Measurements from ENCODE around the gene BMS1. TPM values are rescaled to one million over a fixed set of nuclear protein-coding genes. Genes with fewer than 3 reads are reported as not detected.

BMS1 gene
- total RNA-seq, 4 donors from 2014 or later, result 11.6 to 14.9 (median 14.2) TPM

DNA sequence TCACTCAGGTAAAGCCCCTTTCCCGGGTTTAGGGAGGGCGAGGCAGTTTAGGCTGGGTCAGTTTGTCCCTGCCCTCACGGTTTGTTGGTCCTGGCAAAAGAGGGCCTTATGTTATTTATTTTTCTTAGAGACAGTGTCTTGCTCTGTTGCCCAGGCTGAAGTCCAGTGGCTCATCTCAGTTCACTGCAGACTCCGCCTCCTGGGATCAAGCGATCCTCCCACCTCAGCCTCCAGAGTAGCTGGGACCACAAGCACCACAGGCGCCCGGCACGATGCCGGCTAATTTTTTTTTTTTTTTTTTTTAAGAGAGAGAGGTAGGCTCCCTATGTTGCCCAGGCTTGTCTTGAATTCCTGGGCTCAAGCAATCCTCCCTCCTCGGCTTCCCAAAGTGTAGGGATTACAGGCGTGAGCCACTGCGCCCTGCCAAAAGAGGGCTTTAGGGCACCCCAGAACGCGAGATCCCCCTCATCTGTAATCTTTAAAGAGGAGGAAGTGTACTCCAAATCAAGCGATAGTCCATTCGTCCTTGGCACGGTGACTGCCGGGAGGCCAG, 626 bp upstream of the BMS1 start:
- 32 to 33% methylated on average over 16 to 18 of the region's 18 CpGs for WGBS, 2 donors
- TF ChIP-seq EP300 (IDR thresholded peaks at IDR 0.05) (no peak), POLR2A (IDR thresholded peaks at IDR 0.05) (no peak)
- TF ChIP-seq, protein P1, sequence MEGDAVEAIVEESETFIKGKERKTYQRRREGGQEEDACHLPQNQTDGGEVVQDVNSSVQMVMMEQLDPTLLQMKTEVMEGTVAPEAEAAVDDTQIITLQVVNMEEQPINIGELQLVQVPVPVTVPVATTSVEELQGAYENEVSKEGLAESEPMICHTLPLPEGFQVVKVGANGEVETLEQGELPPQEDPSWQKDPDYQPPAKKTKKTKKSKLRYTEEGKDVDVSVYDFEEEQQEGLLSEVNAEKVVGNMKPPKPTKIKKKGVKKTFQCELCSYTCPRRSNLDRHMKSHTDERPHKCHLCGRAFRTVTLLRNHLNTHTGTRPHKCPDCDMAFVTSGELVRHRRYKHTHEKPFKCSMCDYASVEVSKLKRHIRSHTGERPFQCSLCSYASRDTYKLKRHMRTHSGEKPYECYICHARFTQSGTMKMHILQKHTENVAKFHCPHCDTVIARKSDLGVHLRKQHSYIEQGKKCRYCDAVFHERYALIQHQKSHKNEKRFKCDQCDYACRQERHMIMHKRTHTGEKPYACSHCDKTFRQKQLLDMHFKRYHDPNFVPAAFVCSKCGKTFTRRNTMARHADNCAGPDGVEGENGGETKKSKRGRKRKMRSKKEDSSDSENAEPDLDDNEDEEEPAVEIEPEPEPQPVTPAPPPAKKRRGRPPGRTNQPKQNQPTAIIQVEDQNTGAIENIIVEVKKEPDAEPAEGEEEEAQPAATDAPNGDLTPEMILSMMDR (IDR thresholded peaks at IDR 0.05), result no peak

GRCh38 chr10:42783181-42783549, 570 bp downstream of the BMS1 start:
- DNase-seq (ENCODE audit: low spot score in 2 of 2), result no peak
- H3K4me1 ChIP-seq, result peaks cover 0 to 26% (median 3%) of the 10 kb centered on the region in 4 donors
- no peaks in the 10 kb centered on the region for H3K27me3 ChIP-seq
- peak overlapping the region in 3 of 4 donors; percentile 86 to 92 (median 90) for H3K27ac ChIP-seq
- WGBS, 2 donors, result 2 to 4% methylated on average over 11 of the region's 11 CpGs
- no peaks in the 10 kb centered on the region for H3K9me3 ChIP-seq
- TF ChIP-seq POLR2A (IDR thresholded peaks at IDR 0.05) (no peak), EP300 (IDR thresholded peaks at IDR 0.05) (no peak)
- TF ChIP-seq, protein P1 (IDR thresholded peaks at IDR 0.05), result no peak
- H3K4me3 ChIP-seq, result peak overlapping the region; percentile 57 to 88 (median 72)
- peaks cover 0 to 32% (median 5%) of the 10 kb centered on the region in 3 donors for H3K36me3 ChIP-seq

More for the DNA sequence above, 626 bp upstream of the BMS1 start:
- peak overlapping the region; percentile 57 to 88 (median 72) for H3K4me3 ChIP-seq
- H3K4me1 ChIP-seq, result peaks cover 0 to 26% (median 3%) of the 10 kb centered on the region in 4 donors
- H3K27ac ChIP-seq, result peak overlapping the region; percentile 85 to 92 (median 88)
- DNase-seq (ENCODE audit: low spot score in 2 of 2), result no peak
- no peaks in the 10 kb centered on the region for H3K27me3 ChIP-seq
- peaks cover 0 to 25% (median 0%) of the 10 kb centered on the region in 3 donors for H3K36me3 ChIP-seq
- no peaks in the 10 kb centered on the region for H3K9me3 ChIP-seq

GRCh38 chr10:42785759-42786158, 3.2 kb downstream of the BMS1 start:
- TF ChIP-seq EP300 (IDR thresholded peaks at IDR 0.05), result no peak
- TF ChIP-seq, protein P1 (IDR thresholded peaks at IDR 0.05), result no peak
- no peak for TF ChIP-seq POLR2A (IDR thresholded peaks at IDR 0.05)
- Histone ChIP-seq H3K27me3 (no peaks in the 10 kb centered on the region), H3K9me3 (no peaks in the 10 kb centered on the region), H3K27ac (no peak overlapping the region), H3K4me3 (no peak overlapping the region), H3K4me1 (peaks cover 0 to 26% (median 3%) of the 10 kb centered on the region in 4 donors), H3K36me3 (peaks cover 0 to 54% (median 13%) of the 10 kb centered on the region in 3 donors)
- WGBS, 2 donors, result 89 to 95% methylated on average over 6 of the region's 6 CpGs
- no peak for DNase-seq (ENCODE audit: low spot score in 2 of 2)

- 66 to 67% methylated on average over 3 of the region's 3 CpGs for WGBS, 2 donors
- Histone ChIP-seq H3K27me3 (no peaks in the 10 kb centered on the region), H3K36me3 (peaks cover 2 to 88% (median 17%) of the 10 kb centered on the region in 3 donors), H3K4me1 (peaks cover 0 to 6% (median 0%) of the 10 kb centered on the region in 4 donors), H3K9me3 (no peaks in the 10 kb centered on the region), H3K27ac (no peak overlapping the region), H3K4me3 (no peak overlapping the region)
- no peak for DNase-seq (ENCODE audit: low spot score in 2 of 2)
- no peak for TF ChIP-seq EP300 (IDR thresholded peaks at IDR 0.05)
- no peak for TF ChIP-seq POLR2A (IDR thresholded peaks at IDR 0.05)
- TF ChIP-seq, protein P1 (IDR thresholded peaks at IDR 0.05), result no peak
Measured at GRCh38 chr10:42790835-42791234, 8.2 kb downstream of the BMS1 start.

DNA sequence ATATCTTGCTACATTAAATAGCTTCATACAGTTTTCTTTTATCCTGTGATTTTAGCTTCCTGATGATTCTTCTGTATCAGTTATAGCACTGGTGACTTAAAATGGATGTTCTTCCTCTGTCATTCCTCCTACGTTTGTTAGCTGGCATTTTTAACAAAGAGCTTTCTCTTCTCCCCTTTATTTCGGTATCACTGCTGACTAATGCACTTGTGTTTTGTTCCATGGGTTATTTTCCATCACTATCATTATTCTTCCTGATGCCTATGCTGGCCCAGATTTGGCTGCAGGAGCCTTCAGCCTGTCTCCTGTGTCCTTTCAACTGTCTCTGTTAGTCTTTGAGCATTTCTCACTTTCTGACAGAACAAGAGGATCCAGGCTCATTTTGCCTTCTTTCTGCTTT, 13.1 kb downstream of the BMS1 start:
- Histone ChIP-seq H3K4me3 (no peak overlapping the region), H3K27ac (no peak overlapping the region), H3K4me1 (no peaks in the 10 kb centered on the region), H3K27me3 (no peaks in the 10 kb centered on the region), H3K9me3 (no peaks in the 10 kb centered on the region), H3K36me3 (peaks cover 7 to 98% (median 33%) of the 10 kb centered on the region in 3 donors)
- DNase-seq (ENCODE audit: low spot score in 2 of 2), result no peak
- 42 to 53% methylated on average over 2 of the region's 2 CpGs for WGBS, 2 donors
- TF ChIP-seq, protein P1 (IDR thresholded peaks at IDR 0.05), result no peak
- no peak for TF ChIP-seq EP300 (IDR thresholded peaks at IDR 0.05)
- TF ChIP-seq POLR2A (IDR thresholded peaks at IDR 0.05), result no peak
